DND-41 (cell line): ENCODE results near the gene GK.

ENCODE experiments used
- CTCF ChIP-seq: IDR thresholded peaks from 2 replicates; pipeline ENCODE4 v1.5.1; 2012; ENCODE audit warnings: borderline replicate concordance, low read length, moderate library complexity, mild to moderate bottlenecking; ENCODE audit not compliant: poor library complexity, severe bottlenecking; ENCODE audit errors: extremely low read depth
- EZH2 ChIP-seq: IDR thresholded peaks from 3 replicates; pipeline ENCODE4 v1.6.1; 2012; ENCODE audit warnings: borderline replicate concordance, low read depth, mild to moderate bottlenecking, moderate library complexity, low read length, inconsistent platforms; ENCODE audit not compliant: severe bottlenecking

GRCh38 chrX:30751497-30751896, 98.3 kb downstream of the GK start:
- TF ChIP-seq CTCF (no peak), EZH2 (no peak)
